PC-9 (cell line): ENCODE results near the gene PCP4. TPM values are rescaled to one million over a fixed set of nuclear protein-coding genes. Genes with fewer than 3 reads are reported as not detected.

Experiments
- BruUV-seq: library from RNA; stranded (reverse); fragments of 400-500 nt; replicated peaks from 2 replicates; lab custom pipeline; 2021; lab: Mats Ljungman, UMichigan
- CTCF ChIA-PET: fragments of 300-600 bp; sonication (Branson Sonifier 250); formaldehyde crosslinking; loops from one replicate; lab custom pipeline; 2022; ENCODE audit warnings: antibody characterized with exemption; lab: Charles Lee
- POLR2A ChIA-PET: fragments of 300-600 bp; sonication (Branson Sonifier 250); formaldehyde crosslinking; loops from one replicate; lab custom pipeline; 2022; ENCODE audit warnings: antibody characterized with exemption; ENCODE audit not compliant: unreplicated experiment; lab: Charles Lee
- DNase-seq, 2 experiments: peaks; one replicate each; pipeline versions ENCODE4 v3.0.0 to v3.0.0-alpha.2; 2015 to 2022; ENCODE audit warnings: mixed read lengths in 1 of 2
- H2AFZ ChIP-seq: fragments of 200-600 bp; sonication (generic); 2 replicates; pipeline ENCODE4 v1.8.1; 2017; ENCODE audit warnings: antibody characterized with exemption
- H3F3A ChIP-seq: fragments of 200-600 bp; sonication (generic); 2 replicates; pipeline ENCODE4 v1.8.1; 2017; ENCODE audit warnings: antibody characterized with exemption, mild to moderate bottlenecking, low read depth; ENCODE audit not compliant: insufficient read depth
- H3K27ac ChIP-seq: fragments of 200-600 bp; sonication (generic); 2 replicates; pipeline ENCODE4 v1.6.1; 2016; ENCODE audit warnings: mixed run types
- H3K27me3 ChIP-seq: fragments of 200-600 bp; sonication (generic); 2 replicates; pipeline ENCODE4 v1.6.1; 2016; ENCODE audit warnings: low read depth, mixed run types; ENCODE audit not compliant: insufficient read depth
- H3K36me3 ChIP-seq: fragments of 200-600 bp; sonication (generic); 2 replicates; pipeline ENCODE4 v1.6.1; 2016; ENCODE audit warnings: low read depth, mixed run types
- H3K4me1 ChIP-seq: fragments of 200-600 bp; sonication (generic); replicated peaks from 2 replicates; pipeline ENCODE4 v1.6.1; 2016; ENCODE audit warnings: mixed run types; ENCODE audit not compliant: insufficient read depth
- H3K4me2 ChIP-seq: fragments of 200-600 bp; sonication (generic); 2 replicates; pipeline ENCODE4 v1.6.1; 2017; ENCODE audit warnings: mixed run types
- H3K4me3 ChIP-seq: fragments of 200-600 bp; sonication (generic); 2 replicates; pipeline ENCODE4 v1.6.1; 2016; ENCODE audit warnings: mixed run types
- H3K79me2 ChIP-seq: fragments of 200-600 bp; sonication (generic); 2 replicates; pipeline ENCODE4 v1.6.1; 2017; ENCODE audit warnings: low read depth, mixed run types
- H3K9me2 ChIP-seq: fragments of 200-600 bp; sonication (generic); 2 replicates; pipeline ENCODE4 v1.8.1; 2017; ENCODE audit warnings: mild to moderate bottlenecking; ENCODE audit not compliant: insufficient read depth
- H3K9me3 ChIP-seq: fragments of 200-600 bp; sonication (generic); 2 replicates; pipeline ENCODE4 v1.8.1; 2016; ENCODE audit warnings: low read depth; ENCODE audit not compliant: insufficient read depth
- H4K20me1 ChIP-seq: fragments of 200-600 bp; sonication (generic); 2 replicates; pipeline ENCODE4 v1.8.1; 2017; ENCODE audit not compliant: insufficient read depth
- CTCF ChIP-seq: fragments of 200-600 bp; sonication (generic); conservative IDR thresholded peaks from 2 replicates; pipeline ENCODE4 v1.6.1; 2017; ENCODE audit warnings: mixed run types, antibody characterized with exemption, mild to moderate bottlenecking, moderate library complexity
- EZH2 ChIP-seq: fragments of 200-600 bp; sonication (generic); IDR thresholded peaks from 2 replicates; pipeline ENCODE4 v1.8.0; 2017; ENCODE audit warnings: antibody characterized with exemption, low read depth
- intact Hi-C: fragments of 100-400 bp; cut with micrococcal nuclease; formaldehyde crosslinking; loops from one replicate; pipeline ENCODE4 v1.10.0; 2022; ENCODE audit not compliant: unreplicated experiment
- total RNA-seq: library from RNA; stranded (reverse); gene quantifications from 2 replicates; pipeline ENCODE4 v1.2.3, GENCODE V29; 2021

The PCP4 gene
- total RNA-seq, 1 experiment from 2014 or later = not detected

GRCh38 chr21:39918558-39918957 is 51.3 kb downstream of the PCP4 start:
- TF ChIP-seq CTCF = no peak
- no peak for TF ChIP-seq EZH2
- no TSS peak for BruUV-seq
- no peaks in the 10 kb centered on the region for H3K79me2 ChIP-seq
- no peaks in the 10 kb centered on the region for H3K27me3 ChIP-seq
- POLR2A ChIA-PET = no interaction called here
- H2AFZ ChIP-seq = no peak overlapping the region
- CTCF ChIA-PET = no interaction called here
- H3F3A ChIP-seq = no peaks in the 10 kb centered on the region
- H4K20me1 ChIP-seq = no peaks in the 10 kb centered on the region
- H3K4me2 ChIP-seq = no peak overlapping the region
- H3K4me3 ChIP-seq = no peak overlapping the region
- no peaks in the 10 kb centered on the region for H3K9me3 ChIP-seq
- no peaks in the 10 kb centered on the region for H3K36me3 ChIP-seq
- H3K4me1 ChIP-seq = no peaks in the 10 kb centered on the region
- H3K9me2 ChIP-seq = no peaks in the 10 kb centered on the region
- DNase-seq = no peak
- intact Hi-C loops = no loop called here
- no peak overlapping the region for H3K27ac ChIP-seq

- no TSS peak for BruUV-seq
- no peak for DNase-seq
Observed at GRCh38 chr21:39923476-39923875, 56.2 kb downstream of the PCP4 start.

GRCh38 chr21:39924577-39925308 is 57.5 kb downstream of the PCP4 start:
- CTCF ChIA-PET = no interaction called here
- H3K4me1 ChIP-seq = no peaks in the 10 kb centered on the region
- DNase-seq = no peak
- no peaks in the 10 kb centered on the region for H4K20me1 ChIP-seq
- H3K9me3 ChIP-seq = no peaks in the 10 kb centered on the region
- H3K36me3 ChIP-seq = no peaks in the 10 kb centered on the region
- H3K4me2 ChIP-seq = no peak overlapping the region
- no TSS peak for BruUV-seq
- H3K79me2 ChIP-seq = no peaks in the 10 kb centered on the region
- no peak overlapping the region for H3K4me3 ChIP-seq
- TF ChIP-seq CTCF = no peak
- TF ChIP-seq EZH2 = no peak
- POLR2A ChIA-PET = no interaction called here
- no peaks in the 10 kb centered on the region for H3K9me2 ChIP-seq
- intact Hi-C loops = no loop called here
- no peak overlapping the region for H3K27ac ChIP-seq
- H3F3A ChIP-seq = no peaks in the 10 kb centered on the region
- H2AFZ ChIP-seq = no peak overlapping the region
- H3K27me3 ChIP-seq = peaks cover 5% of the 10 kb centered on the region; the same call in 1 of the 2 replicates

More at GRCh38 chr21:39923476-39923875, 56.2 kb downstream of the PCP4 start:
- intact Hi-C loops = no loop called here
- no peaks in the 10 kb centered on the region for H3K4me1 ChIP-seq
- H3K27me3 ChIP-seq = peaks cover 4% of the 10 kb centered on the region; the same call in 1 of the 2 replicates
- H3K79me2 ChIP-seq = no peaks in the 10 kb centered on the region
- H2AFZ ChIP-seq = no peak overlapping the region
- no peak overlapping the region for H3K27ac ChIP-seq
- no peaks in the 10 kb centered on the region for H3K9me2 ChIP-seq
- POLR2A ChIA-PET = no interaction called here
- no peaks in the 10 kb centered on the region for H3K9me3 ChIP-seq
- H3K36me3 ChIP-seq = no peaks in the 10 kb centered on the region
- H3K4me3 ChIP-seq = no peak overlapping the region
- no peaks in the 10 kb centered on the region for H3F3A ChIP-seq
- no peaks in the 10 kb centered on the region for H4K20me1 ChIP-seq
- H3K4me2 ChIP-seq = no peak overlapping the region
- CTCF ChIA-PET = no interaction called here
- no peak for TF ChIP-seq CTCF
- no peak for TF ChIP-seq EZH2
